WERI-Rb-1 (cell line): ENCODE data around the gene CCL3.

Experiments used
- DNase-seq: peaks from one replicate; pipeline ENCODE4 v3.0.0-alpha.2; 2020
- H3K27ac ChIP-seq: fragments of 250-450 bp; sonication (Bioruptor Pico); 2 replicates; pipeline ENCODE4 v1.5.1; 2020; ENCODE audit warnings: mild to moderate bottlenecking, moderate library complexity
- H3K27me3 ChIP-seq: fragments of 250-450 bp; sonication (Bioruptor Pico); 2 replicates; pipeline ENCODE4 v1.5.1; 2021; ENCODE audit warnings: mild to moderate bottlenecking, low read depth, moderate library complexity; ENCODE audit not compliant: insufficient read depth, severe bottlenecking
- H3K36me3 ChIP-seq: fragments of 250-450 bp; sonication (Bioruptor Pico); 2 replicates; pipeline ENCODE4 v1.5.1; 2020; ENCODE audit warnings: mild to moderate bottlenecking, moderate library complexity
- H3K4me3 ChIP-seq: 2 replicates; pipeline ENCODE4 v1.5.1; 2011; ENCODE audit warnings: low read depth, mild to moderate bottlenecking, control low read depth, low read length
- H3K9me3 ChIP-seq: fragments of 250-450 bp; sonication (Bioruptor Pico); 2 replicates; pipeline ENCODE4 v1.5.1; 2021; ENCODE audit warnings: mild to moderate bottlenecking, moderate library complexity; ENCODE audit not compliant: severe bottlenecking
- TF ChIP-seq, protein P1 (sequence below): IDR thresholded peaks from 2 replicates; pipeline ENCODE4 v1.5.1; 2011; ENCODE audit warnings: low read depth, mild to moderate bottlenecking, control low read depth, inconsistent platforms, low read length

The CCL3 gene

DNA sequence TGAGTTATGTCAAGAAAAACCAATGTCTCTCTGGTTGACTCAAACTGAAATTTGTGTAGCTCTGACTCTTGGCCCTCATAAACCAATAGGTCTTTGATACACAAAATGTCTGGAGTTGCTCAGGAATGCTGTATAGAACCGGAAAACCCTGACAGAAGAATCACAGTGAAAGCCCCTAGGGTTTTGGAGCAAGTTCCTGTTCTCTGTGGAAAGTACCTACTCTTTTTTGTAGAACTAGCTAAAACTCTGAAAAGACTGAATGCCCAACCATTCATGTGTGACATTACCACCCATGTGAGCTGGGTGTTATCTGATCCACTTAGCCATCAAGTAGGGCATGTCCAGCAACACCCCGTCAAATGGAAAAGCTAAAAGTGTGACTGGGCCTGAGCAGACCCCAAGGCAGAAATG lies 42.5 kb upstream of the CCL3 start:
- TF ChIP-seq, protein P1, sequence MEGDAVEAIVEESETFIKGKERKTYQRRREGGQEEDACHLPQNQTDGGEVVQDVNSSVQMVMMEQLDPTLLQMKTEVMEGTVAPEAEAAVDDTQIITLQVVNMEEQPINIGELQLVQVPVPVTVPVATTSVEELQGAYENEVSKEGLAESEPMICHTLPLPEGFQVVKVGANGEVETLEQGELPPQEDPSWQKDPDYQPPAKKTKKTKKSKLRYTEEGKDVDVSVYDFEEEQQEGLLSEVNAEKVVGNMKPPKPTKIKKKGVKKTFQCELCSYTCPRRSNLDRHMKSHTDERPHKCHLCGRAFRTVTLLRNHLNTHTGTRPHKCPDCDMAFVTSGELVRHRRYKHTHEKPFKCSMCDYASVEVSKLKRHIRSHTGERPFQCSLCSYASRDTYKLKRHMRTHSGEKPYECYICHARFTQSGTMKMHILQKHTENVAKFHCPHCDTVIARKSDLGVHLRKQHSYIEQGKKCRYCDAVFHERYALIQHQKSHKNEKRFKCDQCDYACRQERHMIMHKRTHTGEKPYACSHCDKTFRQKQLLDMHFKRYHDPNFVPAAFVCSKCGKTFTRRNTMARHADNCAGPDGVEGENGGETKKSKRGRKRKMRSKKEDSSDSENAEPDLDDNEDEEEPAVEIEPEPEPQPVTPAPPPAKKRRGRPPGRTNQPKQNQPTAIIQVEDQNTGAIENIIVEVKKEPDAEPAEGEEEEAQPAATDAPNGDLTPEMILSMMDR = no peak

DNA sequence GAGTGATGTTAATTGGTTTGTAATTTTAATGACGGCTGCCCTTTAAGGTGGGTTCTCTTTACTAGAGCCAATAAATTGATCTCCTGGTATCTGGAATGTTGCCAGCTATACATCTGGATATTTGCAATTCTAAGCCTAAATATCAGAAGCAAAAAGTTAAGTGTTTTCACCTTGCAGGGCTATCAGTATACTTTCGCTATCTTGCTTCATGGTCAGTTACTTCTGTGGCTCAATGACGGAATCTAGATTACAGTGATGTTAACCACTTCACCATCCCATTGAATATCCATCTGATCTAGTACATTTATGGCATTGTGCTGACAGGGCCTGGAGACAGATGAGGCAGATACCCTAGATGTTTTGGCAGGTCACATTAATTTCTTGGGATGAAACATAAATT lies 42.0 kb upstream of the CCL3 start:
- TF ChIP-seq, protein P1 = no peak
- Histone ChIP-seq H3K9me3 (no peaks in the 10 kb centered on the region), H3K27me3 (no peaks in the 10 kb centered on the region), H3K4me3 (no peak overlapping the region), H3K36me3 (no peaks in the 10 kb centered on the region), H3K27ac (no peak overlapping the region)
- DNase-seq = no peak

More for the DNA sequence above, 42.5 kb upstream of the CCL3 start:
- Histone ChIP-seq H3K9me3 (no peaks in the 10 kb centered on the region), H3K27me3 (no peaks in the 10 kb centered on the region), H3K4me3 (no peak overlapping the region), H3K27ac (no peak overlapping the region), H3K36me3 (no peaks in the 10 kb centered on the region)
- DNase-seq = no peak

DNA sequence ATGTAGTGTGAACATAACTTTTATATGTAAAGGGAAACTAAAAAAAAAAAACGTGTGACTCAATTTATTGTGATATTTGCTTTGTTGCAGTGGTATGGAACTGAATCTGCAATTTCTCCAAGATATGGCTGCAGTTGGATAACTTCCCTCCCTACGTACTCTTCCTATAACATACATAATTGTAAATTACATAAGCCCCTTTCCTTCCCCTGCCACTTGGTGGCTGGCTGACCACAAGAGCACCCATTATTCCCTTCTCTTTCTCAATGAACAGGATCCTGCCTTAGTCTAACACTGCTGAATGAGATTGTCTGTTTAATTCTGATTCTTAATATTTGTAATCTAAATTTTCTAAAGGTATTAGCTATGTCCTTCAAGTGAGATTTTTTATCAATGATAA lies 41.5 kb upstream of the CCL3 start:
- H3K36me3 ChIP-seq = no peaks in the 10 kb centered on the region
- TF ChIP-seq, protein P1 = no peak
- no peaks in the 10 kb centered on the region for H3K27me3 ChIP-seq
- H3K27ac ChIP-seq = no peak overlapping the region
- H3K4me3 ChIP-seq = no peak overlapping the region
- peaks cover under 1% of the 10 kb centered on the region for H3K9me3 ChIP-seq
- no peak for DNase-seq

DNA sequence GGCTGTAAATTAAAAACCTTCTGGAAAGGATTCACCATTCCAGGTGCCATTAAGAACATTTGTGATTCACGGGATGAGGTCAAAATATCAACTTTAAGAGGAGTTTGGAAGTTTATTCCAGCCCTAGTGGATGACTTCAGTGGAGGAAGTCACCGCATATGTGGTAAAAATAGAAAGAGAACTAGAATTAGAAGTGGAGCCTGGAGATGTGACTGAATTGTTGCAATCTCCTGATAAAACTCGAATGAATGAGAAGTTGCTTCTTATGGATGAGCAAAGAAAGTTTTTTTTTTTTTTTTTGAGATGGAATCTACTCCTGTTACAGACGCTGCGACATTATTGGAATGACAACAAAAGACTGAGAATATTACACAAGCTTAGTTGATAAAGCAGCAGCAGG lies 40.4 kb upstream of the CCL3 start:
- peaks cover 10% of the 10 kb centered on the region for H3K9me3 ChIP-seq
- DNase-seq = no peak
- TF ChIP-seq, protein P1 = no peak
- no peak overlapping the region for H3K4me3 ChIP-seq
- no peaks in the 10 kb centered on the region for H3K36me3 ChIP-seq
- H3K27me3 ChIP-seq = no peaks in the 10 kb centered on the region
- no peak overlapping the region for H3K27ac ChIP-seq

DNA sequence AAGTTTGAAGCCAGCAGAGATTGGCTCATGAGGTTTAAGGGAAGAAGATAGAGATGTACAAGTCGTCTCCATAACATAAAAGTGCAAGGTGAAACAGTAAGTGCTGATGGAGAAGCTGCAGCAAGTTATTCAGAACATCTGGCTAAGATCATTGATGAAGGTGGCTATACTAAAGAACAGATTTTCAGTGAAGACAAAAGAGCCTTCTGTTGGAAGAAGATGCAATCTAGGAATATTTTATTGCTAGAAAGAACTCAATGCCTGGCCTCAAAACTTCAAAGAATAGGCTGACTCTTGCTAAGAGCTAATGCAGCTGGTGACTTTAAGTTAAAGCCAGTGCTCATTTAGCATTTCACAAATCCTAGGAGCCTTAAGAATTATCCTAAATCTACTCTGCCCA lies 39.7 kb upstream of the CCL3 start:
- TF ChIP-seq, protein P1 = no peak
- Histone ChIP-seq H3K9me3 (peaks cover 16% of the 10 kb centered on the region), H3K27ac (no peak overlapping the region), H3K4me3 (no peak overlapping the region), H3K27me3 (no peaks in the 10 kb centered on the region), H3K36me3 (no peaks in the 10 kb centered on the region)
- no peak for DNase-seq

DNA sequence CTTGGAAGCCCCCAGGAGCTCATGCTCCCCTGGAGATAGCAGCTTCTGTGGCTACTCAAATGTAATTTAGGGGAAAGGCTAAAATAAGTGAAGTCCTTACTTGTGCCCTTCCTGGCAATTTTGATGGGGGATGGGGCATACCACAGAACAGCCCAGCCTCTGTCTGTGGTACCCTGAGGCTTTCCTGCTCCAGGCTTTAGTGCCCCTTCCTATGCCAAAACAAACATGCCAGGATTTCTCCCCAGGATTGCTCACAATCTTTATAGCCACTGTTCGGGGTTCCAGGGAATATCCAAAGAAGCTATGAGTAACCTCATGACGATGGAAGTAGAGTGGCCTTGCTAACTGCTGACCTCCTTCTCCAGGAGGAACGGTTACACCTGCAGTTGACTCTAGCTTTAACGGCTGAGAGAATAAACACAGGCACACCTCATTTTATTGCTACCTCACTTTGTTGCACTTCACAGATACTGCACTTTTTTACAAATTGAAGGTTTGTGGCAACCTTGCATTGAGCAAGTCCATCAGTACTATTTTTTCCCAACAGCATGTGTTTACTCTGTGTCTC lies 38.6 kb upstream of the CCL3 start:
- no peak for DNase-seq
- Histone ChIP-seq H3K27ac (no peak overlapping the region), H3K9me3 (peaks cover 16% of the 10 kb centered on the region), H3K27me3 (no peaks in the 10 kb centered on the region), H3K4me3 (no peak overlapping the region), H3K36me3 (no peaks in the 10 kb centered on the region)
- TF ChIP-seq, protein P1 = no peak
